Erythroblast (primary cell): ENCODE results near the gene ZRANB1.

ENCODE experiments used
- GATA1 ChIP-seq: IDR thresholded peaks from 2 replicates; pipeline ENCODE4 v1.6.1; 2011; ENCODE audit warnings: low read depth, mild to moderate bottlenecking, control low read depth, low read length, moderate library complexity
- POLR2A ChIP-seq: IDR thresholded peaks from 2 replicates; pipeline ENCODE4 v1.6.1; 2011; ENCODE audit warnings: mild to moderate bottlenecking, low read length

GRCh38 chr10:124997771-124998623 lies 56.1 kb downstream of the ZRANB1 start:
- no peak for TF ChIP-seq POLR2A
- TF ChIP-seq GATA1, result no peak
